GM23248 (cell line): Measurements from ENCODE around the gene MAP3K4. TPM values are rescaled to one million over a fixed set of nuclear protein-coding genes. Genes with fewer than 3 reads are reported as not detected.

Source experiments
- DNase-seq: peaks from one replicate; pipeline ENCODE4 v3.0.0-alpha.2; 2015
- H2AFZ ChIP-seq: fragments of 200-600 bp; sonication (generic); 2 replicates; pipeline ENCODE4 v1.6.1; 2016; ENCODE audit warnings: antibody characterized with exemption
- H3F3A ChIP-seq: fragments of 200-600 bp; sonication (generic); 2 replicates; pipeline ENCODE4 v1.6.1; 2016; ENCODE audit warnings: mild to moderate bottlenecking, antibody characterized with exemption, mixed run types; ENCODE audit not compliant: insufficient read depth
- H3K27ac ChIP-seq: fragments of 200-600 bp; sonication (generic); 2 replicates; pipeline ENCODE4 v1.5.1; 2016; ENCODE audit warnings: mild to moderate bottlenecking
- H3K27me3 ChIP-seq: fragments of 200-600 bp; sonication (generic); replicated peaks from 2 replicates; pipeline ENCODE4 v1.6.1; 2016; ENCODE audit warnings: mild to moderate bottlenecking; ENCODE audit not compliant: insufficient read depth
- H3K36me3 ChIP-seq: fragments of 200-600 bp; sonication (generic); 2 replicates; pipeline ENCODE4 v1.6.1; 2016; ENCODE audit warnings: low read depth, mild to moderate bottlenecking
- H3K4me1 ChIP-seq: fragments of 200-600 bp; sonication (generic); 2 replicates; pipeline ENCODE4 v1.6.1; 2016; ENCODE audit warnings: mild to moderate bottlenecking; ENCODE audit not compliant: insufficient read depth
- H3K4me2 ChIP-seq: fragments of 200-600 bp; sonication (generic); one replicate; pipeline ENCODE4 v1.6.1; 2016; ENCODE audit warnings: mild to moderate bottlenecking; ENCODE audit not compliant: unreplicated experiment
- H3K4me3 ChIP-seq: fragments of 200-600 bp; sonication (generic); 2 replicates; pipeline ENCODE4 v1.5.1; 2016; ENCODE audit warnings: mild to moderate bottlenecking
- H3K79me2 ChIP-seq: fragments of 200-600 bp; sonication (generic); 2 replicates; pipeline ENCODE4 v1.6.1; 2016; ENCODE audit warnings: mild to moderate bottlenecking; ENCODE audit not compliant: insufficient read depth
- H3K9ac ChIP-seq: fragments of 200-600 bp; sonication (generic); 2 replicates; pipeline ENCODE4 v1.6.1; 2016; ENCODE audit warnings: mild to moderate bottlenecking
- H3K9me2 ChIP-seq: fragments of 200-600 bp; sonication (generic); 2 replicates; pipeline ENCODE4 v1.6.1; 2016; ENCODE audit warnings: mixed run types, mild to moderate bottlenecking, moderate library complexity; ENCODE audit not compliant: insufficient read depth
- H3K9me3 ChIP-seq: fragments of 200-600 bp; sonication (generic); one replicate; pipeline ENCODE4 v1.6.1; 2017; ENCODE audit warnings: low read depth
- H4K20me1 ChIP-seq: fragments of 200-600 bp; sonication (generic); 2 replicates; pipeline ENCODE4 v1.6.0; 2016; ENCODE audit not compliant: insufficient read depth
- EZH2 ChIP-seq: fragments of 200-600 bp; sonication (generic); IDR thresholded peaks from 2 replicates; pipeline ENCODE4 v1.6.1; 2018; ENCODE audit warnings: antibody characterized with exemption, mild to moderate bottlenecking; ENCODE audit not compliant: insufficient read depth, poor library complexity, severe bottlenecking
- EZH2phosphoT487 ChIP-seq: fragments of 200-600 bp; sonication (generic); IDR thresholded peaks from 2 replicates; pipeline ENCODE4 v1.6.1; 2018; ENCODE audit warnings: antibody characterized with exemption, moderate library complexity, mild to moderate bottlenecking, low read depth; ENCODE audit not compliant: insufficient read depth
- WGBS, 2 experiments: methylation state at CpG; one replicate each; pipeline ENCODE4 v1.1.6; 2015 to 2017; ENCODE audit warnings: low lambda C conversion rate in 2 of 2, low coverage in 1 of 2; ENCODE audit errors: missing lambda C conversion rate in 2 of 2; 5-methylcytosine and 5-hydroxymethylcytosine counted together
- in situ Hi-C: fragments of 300-500 bp; cut with MboI; formaldehyde crosslinking; loops from 2 replicates; pipeline ENCODE4 v1.15.0; 2020
- polyA plus RNA-seq: library from polyadenylated mRNA; unstranded; fragments of >200 nt; fragmentation: Nextera tagmentation; extraction: Ambion mirVana; gene quantifications from 2 replicates; pipeline ENCODE4 v1.2.1, GENCODE V29; 2016
- total RNA-seq: library from RNA; depleted of rRNA; stranded (reverse); fragments of >200 nt; shearing (Covaris generic); gene quantifications from 2 replicates; pipeline ENCODE4 v1.2.3, GENCODE V29; 2014

The MAP3K4 gene
- total and polyA plus RNA-seq, 2 experiments from 2014 or later, result 13.0 to 26.2 TPM

GRCh38 chr6:160996131-160996601 lies 4.6 kb downstream of the MAP3K4 start:
- no peaks in the 10 kb centered on the region for H3K9me2 ChIP-seq
- H3K9ac ChIP-seq, result no peak overlapping the region
- peak overlapping the region; percentile 22 for H3K4me2 ChIP-seq
- no peaks in the 10 kb centered on the region for H3K9me3 ChIP-seq
- H3K36me3 ChIP-seq, result no peaks in the 10 kb centered on the region
- peaks cover 92% of the 10 kb centered on the region for H3K79me2 ChIP-seq
- peaks cover 31% of the 10 kb centered on the region for H3K4me1 ChIP-seq
- TF ChIP-seq EZH2 (no peak), EZH2phosphoT487 (no peak)
- no peak overlapping the region for H2AFZ ChIP-seq
- in situ Hi-C loops, result no loop called here
- no peaks in the 10 kb centered on the region for H3K27me3 ChIP-seq
- H3F3A ChIP-seq, result peaks cover 23% of the 10 kb centered on the region
- no peaks in the 10 kb centered on the region for H4K20me1 ChIP-seq
- H3K27ac ChIP-seq, result 0 out of 2 replicates have a peak overlapping the region, but pooled peaks have one; percentile 17
- no peak for DNase-seq
- no peak overlapping the region for H3K4me3 ChIP-seq
- whole genome bisulfite sequencing, 2 experiments, result 87 to 88% methylated on average over 4 of the region's 4 CpGs

GRCh38 chr6:160998217-160998616 lies 6.6 kb downstream of the MAP3K4 start:
- Histone ChIP-seq H3K4me3 (no peak overlapping the region), H3K4me2 (no peak overlapping the region), H3K27me3 (no peaks in the 10 kb centered on the region), H4K20me1 (no peaks in the 10 kb centered on the region), H3K9ac (no peak overlapping the region), H2AFZ (no peak overlapping the region), H3K36me3 (no peaks in the 10 kb centered on the region), H3K9me2 (no peaks in the 10 kb centered on the region), H3F3A (peaks cover 18% of the 10 kb centered on the region), H3K4me1 (peaks cover 29% of the 10 kb centered on the region), H3K79me2 (peaks cover 99% of the 10 kb centered on the region), H3K27ac (no peak overlapping the region), H3K9me3 (no peaks in the 10 kb centered on the region)
- in situ Hi-C loops, result no loop called here
- no peak for DNase-seq
- TF ChIP-seq EZH2, result no peak
- no peak for TF ChIP-seq EZH2phosphoT487
- WGBS, 2 experiments, result 71 to 79% methylated on average over 3 of the region's 3 CpGs

GRCh38 chr6:160998766-160999165 lies 7.2 kb downstream of the MAP3K4 start:
- Histone ChIP-seq H2AFZ (no peak overlapping the region), H4K20me1 (no peaks in the 10 kb centered on the region), H3K9me2 (no peaks in the 10 kb centered on the region), H3K4me2 (peak overlapping the region; percentile 18), H3K4me1 (peaks cover 28% of the 10 kb centered on the region), H3K9me3 (no peaks in the 10 kb centered on the region), H3K79me2 (peaks cover 99% of the 10 kb centered on the region), H3F3A (peaks cover 15% of the 10 kb centered on the region; the same call in 1 of the 2 replicates), H3K9ac (no peak overlapping the region), H3K4me3 (no peak overlapping the region), H3K27ac (no peak overlapping the region), H3K36me3 (no peaks in the 10 kb centered on the region), H3K27me3 (no peaks in the 10 kb centered on the region)
- in situ Hi-C loops, result no loop called here
- WGBS, 2 experiments, result 30 to 34% methylated on average over 4 of the region's 4 CpGs
- no peak for DNase-seq
- no peak for TF ChIP-seq EZH2

GRCh38 chr6:160999516-160999915 lies 7.9 kb downstream of the MAP3K4 start:
- no peaks in the 10 kb centered on the region for H3K27me3 ChIP-seq
- no peaks in the 10 kb centered on the region for H3K9me3 ChIP-seq
- H3K4me1 ChIP-seq, result peaks cover 28% of the 10 kb centered on the region
- peaks cover 99% of the 10 kb centered on the region for H3K79me2 ChIP-seq
- H3K9ac ChIP-seq, result no peak overlapping the region
- H4K20me1 ChIP-seq, result no peaks in the 10 kb centered on the region
- in situ Hi-C loops, result no loop called here
- H3F3A ChIP-seq, result peaks cover 15% of the 10 kb centered on the region; the same call in 1 of the 2 replicates
- DNase-seq, result no peak
- H3K9me2 ChIP-seq, result no peaks in the 10 kb centered on the region
- H3K4me3 ChIP-seq, result no peak overlapping the region
- H3K27ac ChIP-seq, result no peak overlapping the region
- no peak overlapping the region for H3K4me2 ChIP-seq
- H3K36me3 ChIP-seq, result no peaks in the 10 kb centered on the region
- no peak overlapping the region for H2AFZ ChIP-seq
- no peak for TF ChIP-seq EZH2phosphoT487
- TF ChIP-seq EZH2, result no peak
- 94 to 98% methylated on average over 7 of the region's 7 CpGs for WGBS, 2 experiments

GRCh38 chr6:161000632-161001031 lies 9.1 kb downstream of the MAP3K4 start:
- TF ChIP-seq EZH2 (no peak), EZH2phosphoT487 (no peak)
- H3K27ac ChIP-seq, result no peak overlapping the region
- H3K36me3 ChIP-seq, result no peaks in the 10 kb centered on the region
- H2AFZ ChIP-seq, result no peak overlapping the region
- H3K9me2 ChIP-seq, result no peaks in the 10 kb centered on the region
- H3K79me2 ChIP-seq, result peaks cover 99% of the 10 kb centered on the region
- no peak for DNase-seq
- 93 to 98% methylated on average over 1 of the region's 1 CpG for WGBS, 2 experiments
- no peak overlapping the region for H3K4me2 ChIP-seq
- no peak overlapping the region for H3K4me3 ChIP-seq
- in situ Hi-C loops, result no loop called here
- H3K9me3 ChIP-seq, result no peaks in the 10 kb centered on the region
- H4K20me1 ChIP-seq, result no peaks in the 10 kb centered on the region
- H3K4me1 ChIP-seq, result peaks cover 28% of the 10 kb centered on the region
- no peaks in the 10 kb centered on the region for H3K27me3 ChIP-seq
- no peak overlapping the region for H3K9ac ChIP-seq
- peaks cover 15% of the 10 kb centered on the region; the same call in 1 of the 2 replicates for H3F3A ChIP-seq
